ENCODE data around the gene SLC35A3. TPM values are rescaled to one million over a fixed set of nuclear protein-coding genes. Genes with fewer than 3 reads are reported as not detected.
A peak's percentile ranks its signal among the peaks of the same experiment; 100 is the strongest.
"Not testable (repeated sequence)": the region's sequence is repeated elsewhere in the genome, so short reads cannot be mapped to it uniquely, and the experiment has no call there.

The SLC35A3 gene
- total RNA-seq, 2 experiments from 2014 or later, result 11.2 to 13.4 TPM

- ChIA-PET CTCF (interaction anchor here (1.2 kb wide), 1 partner anchor 9 kb away, joined by 3 read pairs; no protein-coding TSS in a partner anchor), POLR2A (no interaction called here)
- H3K4me3 Mint-ChIP-seq, result no peak overlapping the region
- H3K27me3 Mint-ChIP-seq, result no peaks in the 10 kb centered on the region
- H3K4me1 Mint-ChIP-seq, result peaks cover under 1% of the 10 kb centered on the region
- no peak overlapping the region for H3K27ac Mint-ChIP-seq
- no peak for DNase-seq
- H3K9me3 Mint-ChIP-seq (ENCODE audit: low read depth), result no peaks in the 10 kb centered on the region
- intact Hi-C loops (cut with DNase I, micrococcal nuclease), result no loop called here
- no peaks in the 10 kb centered on the region for H3K36me3 Mint-ChIP-seq (ENCODE audit: low read depth)
- no peak for ATAC-seq
Measured at GRCh38 chr1:99957818-99958217, 12.0 kb upstream of the SLC35A3 start.

- POLR2A ChIA-PET; DNase-seq; H3K4me1 Mint-ChIP-seq; H3K36me3 Mint-ChIP-seq (ENCODE audit: low read depth); H3K9me3 Mint-ChIP-seq (ENCODE audit: low read depth); H3K4me3 Mint-ChIP-seq; ATAC-seq; H3K27me3 Mint-ChIP-seq; intact Hi-C loops (cut with DNase I, micrococcal nuclease); H3K27ac Mint-ChIP-seq: not testable (repeated sequence)
- CTCF ChIA-PET, result interaction anchor here (0.6 kb wide), 1 partner anchor 187 kb away, joined by 4 read pairs; no protein-coding TSS in a partner anchor
Measured at GRCh38 chr1:99959189-99959705, 10.5 kb upstream of the SLC35A3 start.

- H3K9me3 Mint-ChIP-seq (ENCODE audit: low read depth); POLR2A ChIA-PET; ATAC-seq; H3K27ac Mint-ChIP-seq; H3K4me3 Mint-ChIP-seq; H3K27me3 Mint-ChIP-seq; intact Hi-C loops (cut with DNase I, micrococcal nuclease); CTCF ChIA-PET; H3K4me1 Mint-ChIP-seq; H3K36me3 Mint-ChIP-seq (ENCODE audit: low read depth); DNase-seq: not testable (repeated sequence)
Measured at GRCh38 chr1:99960260-99960659, 9.5 kb upstream of the SLC35A3 start.

GRCh38 chr1:99963041-99963795 is 6.6 kb upstream of the SLC35A3 start:
- ChIA-PET CTCF (no interaction called here), POLR2A (no interaction called here)
- H3K27me3 Mint-ChIP-seq, result no peaks in the 10 kb centered on the region
- intact Hi-C loops (cut with DNase I, micrococcal nuclease), result no loop called here
- no peaks in the 10 kb centered on the region for H3K9me3 Mint-ChIP-seq (ENCODE audit: low read depth)
- H3K4me1 Mint-ChIP-seq, result peaks cover 2% of the 10 kb centered on the region
- H3K4me3 Mint-ChIP-seq, result no peak overlapping the region
- no peak for ATAC-seq
- no peak for DNase-seq
- H3K27ac Mint-ChIP-seq, result no peak overlapping the region
- H3K36me3 Mint-ChIP-seq (ENCODE audit: low read depth), result no peaks in the 10 kb centered on the region

- ATAC-seq, result no peak
- H3K9me3 Mint-ChIP-seq (ENCODE audit: low read depth), result no peaks in the 10 kb centered on the region
- no peak for DNase-seq
- POLR2A ChIA-PET, result no interaction called here
- no peak overlapping the region for H3K4me3 Mint-ChIP-seq
- H3K27ac Mint-ChIP-seq, result no peak overlapping the region
- H3K4me1 Mint-ChIP-seq, result peaks cover 6% of the 10 kb centered on the region
- CTCF ChIA-PET, result no interaction called here
- H3K27me3 Mint-ChIP-seq, result no peaks in the 10 kb centered on the region
- no peaks in the 10 kb centered on the region for H3K36me3 Mint-ChIP-seq (ENCODE audit: low read depth)
- intact Hi-C loops (cut with DNase I, micrococcal nuclease), result loop anchor here in 1 of 2 experiments (5.0 kb wide), 1 partner anchor 492 kb away; no protein-coding TSS in a partner anchor
Measured at GRCh38 chr1:99964806-99965205, 5.0 kb upstream of the SLC35A3 start.

GRCh38 chr1:99965646-99966375 is 4.0 kb upstream of the SLC35A3 start:
- CTCF ChIA-PET, result interaction anchor here (0.8 to 1.2 kb wide), 2 partner anchors 14 to 79 kb away, joined by 3 read pairs; no protein-coding TSS in a partner anchor
- Mint-ChIP-seq H3K27ac (no peak overlapping the region), H3K36me3 (ENCODE audit: low read depth) (no peaks in the 10 kb centered on the region), H3K4me3 (no peak overlapping the region), H3K27me3 (no peaks in the 10 kb centered on the region), H3K9me3 (ENCODE audit: low read depth) (no peaks in the 10 kb centered on the region), H3K4me1 (peaks cover 12% of the 10 kb centered on the region)
- ATAC-seq (no peak), DNase-seq (no peak)
- POLR2A ChIA-PET, result no interaction called here
- intact Hi-C loops (cut with DNase I, micrococcal nuclease), result loop anchor here in 1 of 2 experiments (5.0 kb wide), 1 partner anchor 491 kb away; no protein-coding TSS in a partner anchor

- H3K36me3 Mint-ChIP-seq (ENCODE audit: low read depth), result no peaks in the 10 kb centered on the region
Measured at GRCh38 chr1:99968214-99968613, 1.6 kb upstream of the SLC35A3 start.

GRCh38 chr1:99969260-99969728 is 502 bp upstream of the SLC35A3 start:
- ChIA-PET POLR2A (interaction anchor here (1.3 kb wide), 1 partner anchor 69 kb away, joined by 10 read pairs; a partner anchor contains a TSS), CTCF (interaction anchor here (0.6 to 1.1 kb wide), 4 partner anchors 66 to 490 kb away, joined by 3 read pairs; no protein-coding TSS in a partner anchor)
- Mint-ChIP-seq H3K36me3 (ENCODE audit: low read depth) (no peaks in the 10 kb centered on the region), H3K4me3 (peak overlapping the region; percentile 100), H3K27me3 (no peaks in the 10 kb centered on the region), H3K9me3 (ENCODE audit: low read depth) (no peaks in the 10 kb centered on the region), H3K4me1 (peaks cover 26% of the 10 kb centered on the region), H3K27ac (peak overlapping the region; percentile 70)
- ATAC-seq (peak; percentile 4), DNase-seq (no peak)
- intact Hi-C loops (cut with DNase I, micrococcal nuclease), result loop anchor here in 1 of 2 experiments (1.0 to 5.0 kb wide), 3 partner anchors 119 to 488 kb away; partner anchors contain the start of genes AGL and DBT

More at GRCh38 chr1:99968214-99968613, 1.6 kb upstream of the SLC35A3 start:
- Mint-ChIP-seq H3K27me3 (no peaks in the 10 kb centered on the region), H3K27ac (no peak overlapping the region), H3K9me3 (ENCODE audit: low read depth) (no peaks in the 10 kb centered on the region), H3K4me1 (peaks cover 25% of the 10 kb centered on the region), H3K4me3 (no peak overlapping the region)
- DNase-seq (no peak), ATAC-seq (no peak)
- intact Hi-C loops (cut with DNase I, micrococcal nuclease), result loop anchor here in 1 of 2 experiments (2.0 to 5.0 kb wide), 2 partner anchors 281 to 489 kb away; partner anchors contain the start of gene DBT
- POLR2A ChIA-PET, result no interaction called here
- CTCF ChIA-PET, result no interaction called here

GRCh38 chr1:99970713-99971255 is 988 bp downstream of the SLC35A3 start:
- no peak for DNase-seq
- POLR2A ChIA-PET, result interaction anchor here (1.3 kb wide), 1 partner anchor 68 kb away, joined by 10 read pairs; a partner anchor contains a TSS
- H3K4me3 Mint-ChIP-seq, result peak overlapping the region; percentile 100
- intact Hi-C loops (cut with DNase I, micrococcal nuclease), result loop anchor here (1.0 to 2.0 kb wide), 4 partner anchors 68 to 926 kb away; partner anchors contain the start of genes TRMT13 (in 2 of the 2), SASS6 (in 1 of the 2) and SLC30A7 (in 1 of the 2)
- H3K27ac Mint-ChIP-seq, result peak overlapping the region; percentile 94
- peaks cover 3% of the 10 kb centered on the region for H3K36me3 Mint-ChIP-seq (ENCODE audit: low read depth)
- no peak for ATAC-seq
- CTCF ChIA-PET, result interaction anchor here (0.7 to 1.2 kb wide), 4 partner anchors 26 to 176 kb away, joined by 3 read pairs; no protein-coding TSS in a partner anchor
- peaks cover 26% of the 10 kb centered on the region for H3K4me1 Mint-ChIP-seq
- no peaks in the 10 kb centered on the region for H3K9me3 Mint-ChIP-seq (ENCODE audit: low read depth)
- no peaks in the 10 kb centered on the region for H3K27me3 Mint-ChIP-seq

- intact Hi-C loops (cut with DNase I, micrococcal nuclease); H3K9me3 Mint-ChIP-seq (ENCODE audit: low read depth); POLR2A ChIA-PET; ATAC-seq; H3K27me3 Mint-ChIP-seq; CTCF ChIA-PET; H3K36me3 Mint-ChIP-seq (ENCODE audit: low read depth); H3K27ac Mint-ChIP-seq; H3K4me3 Mint-ChIP-seq; DNase-seq: not testable (repeated sequence)
- peaks cover 26% of the 10 kb centered on the region for H3K4me1 Mint-ChIP-seq
Measured at GRCh38 chr1:99972066-99972465, 2.3 kb downstream of the SLC35A3 start.

GRCh38 chr1:99975529-99975928 is 5.7 kb downstream of the SLC35A3 start:
- ChIA-PET CTCF (no interaction called here), POLR2A (no interaction called here)
- Mint-ChIP-seq H3K4me3 (no peak overlapping the region), H3K4me1 (peaks cover 23% of the 10 kb centered on the region), H3K27me3 (no peaks in the 10 kb centered on the region), H3K9me3 (ENCODE audit: low read depth) (no peaks in the 10 kb centered on the region), H3K36me3 (ENCODE audit: low read depth) (peaks cover 3% of the 10 kb centered on the region), H3K27ac (no peak overlapping the region)
- DNase-seq (no peak), ATAC-seq (no peak)
- intact Hi-C loops (cut with DNase I, micrococcal nuclease), result no loop called here
